Stimulated activated CD8-positive, alpha-beta memory T cell treated with anti-CD3 and anti-CD28 coated beads, Interleukin-15, amount 100 ng/mL, for 4 hours (primary cell): ENCODE data around the gene SDCBP2.

Experiments
- DNase-seq, 2 donors: peaks; one replicate each; pipeline ENCODE4 v3.0.0-alpha.2; 2020; ENCODE audit warnings: low read depth in 2 of 2

Gene SDCBP2

GRCh38 chr20:1274485-1275311 lies 54.2 kb downstream of the SDCBP2 start:
- DNase-seq = no peak

GRCh38 chr20:1273366-1273765 lies 55.6 kb downstream of the SDCBP2 start:
- DNase-seq = no peak

- DNase-seq = no peak
Observed at GRCh38 chr20:1272368-1273100, 56.4 kb downstream of the SDCBP2 start.

- DNase-seq = no peak
Observed at GRCh38 chr20:1269850-1270249, 59.1 kb downstream of the SDCBP2 start.

GRCh38 chr20:1269235-1269634 lies 59.7 kb downstream of the SDCBP2 start:
- no peak for DNase-seq

- DNase-seq = no peak
Observed at GRCh38 chr20:1267809-1268374, 61.0 kb downstream of the SDCBP2 start.

GRCh38 chr20:1267161-1267560 lies 61.8 kb downstream of the SDCBP2 start:
- DNase-seq = no peak

GRCh38 chr20:1266167-1266973 lies 62.6 kb downstream of the SDCBP2 start, which contains the start of gene SNPH:
SNPH (plus strand) TSS chr20:1266294; CDS start chr20:1296240, 29,946 bp downstream.
- peak; percentile 35 to 49 for DNase-seq

GRCh38 chr20:1265916-1266166 lies 63.1 kb downstream of the SDCBP2 start:
- DNase-seq = no peak

GRCh38 chr20:1265226-1265915 lies 63.6 kb downstream of the SDCBP2 start:
- no peak for DNase-seq

- no peak for DNase-seq
Observed at GRCh38 chr20:1264727-1265126, 64.2 kb downstream of the SDCBP2 start.

- DNase-seq = no peak
Observed at GRCh38 chr20:1263853-1264252, 65.1 kb downstream of the SDCBP2 start.
